ENCODE data around the gene HIVEP1. TPM values are rescaled to one million over a fixed set of nuclear protein-coding genes. Genes with fewer than 3 reads are reported as not detected.

The HIVEP1 gene
- total RNA-seq, 1 experiment from 2014 or later = 6.6 TPM

GRCh38 chr6:12118607-12119006 is 106.5 kb downstream of the HIVEP1 start:
- Histone ChIP-seq H3K79me2 (ENCODE audit: low read length) (no peaks in the 10 kb centered on the region), H3K4me1 (ENCODE audit: insufficient read depth, low read length) (peaks cover 4% of the 10 kb centered on the region), H3F3A (ENCODE audit: low read length, unreplicated experiment) (no peaks in the 10 kb centered on the region), H3K9ac (ENCODE audit: low read length) (no peak overlapping the region), H4K20me1 (ENCODE audit: low read length) (no peaks in the 10 kb centered on the region), H3K4me2 (ENCODE audit: low read length) (no peak overlapping the region), H3K4me3 (ENCODE audit: low read length) (no peak overlapping the region), H3K27me3 (ENCODE audit: low read length) (no peaks in the 10 kb centered on the region), H3K27ac (ENCODE audit: low read length) (no peak overlapping the region), H2AFZ (ENCODE audit: low read length) (no peak overlapping the region), H3K9me3 (ENCODE audit: low read length) (no peaks in the 10 kb centered on the region), H3K9me2 (replicated peaks; ENCODE audit: low read length) (no peaks in the 10 kb centered on the region), H3K36me3 (ENCODE audit: low read depth, low read length) (no peaks in the 10 kb centered on the region)
- intact Hi-C loops (cut with micrococcal nuclease) = no loop called here
- ChIA-PET CTCF (no interaction called here), POLR2A (ENCODE audit: unreplicated experiment) (no interaction called here)
- ATAC-seq (no peak), DNase-seq (no peak)
- no TSS peak for BruUV-seq (replicated peaks)
- TF ChIP-seq, protein P1, sequence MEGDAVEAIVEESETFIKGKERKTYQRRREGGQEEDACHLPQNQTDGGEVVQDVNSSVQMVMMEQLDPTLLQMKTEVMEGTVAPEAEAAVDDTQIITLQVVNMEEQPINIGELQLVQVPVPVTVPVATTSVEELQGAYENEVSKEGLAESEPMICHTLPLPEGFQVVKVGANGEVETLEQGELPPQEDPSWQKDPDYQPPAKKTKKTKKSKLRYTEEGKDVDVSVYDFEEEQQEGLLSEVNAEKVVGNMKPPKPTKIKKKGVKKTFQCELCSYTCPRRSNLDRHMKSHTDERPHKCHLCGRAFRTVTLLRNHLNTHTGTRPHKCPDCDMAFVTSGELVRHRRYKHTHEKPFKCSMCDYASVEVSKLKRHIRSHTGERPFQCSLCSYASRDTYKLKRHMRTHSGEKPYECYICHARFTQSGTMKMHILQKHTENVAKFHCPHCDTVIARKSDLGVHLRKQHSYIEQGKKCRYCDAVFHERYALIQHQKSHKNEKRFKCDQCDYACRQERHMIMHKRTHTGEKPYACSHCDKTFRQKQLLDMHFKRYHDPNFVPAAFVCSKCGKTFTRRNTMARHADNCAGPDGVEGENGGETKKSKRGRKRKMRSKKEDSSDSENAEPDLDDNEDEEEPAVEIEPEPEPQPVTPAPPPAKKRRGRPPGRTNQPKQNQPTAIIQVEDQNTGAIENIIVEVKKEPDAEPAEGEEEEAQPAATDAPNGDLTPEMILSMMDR (conservative IDR thresholded peaks at IDR 0.05; ENCODE audit: low read depth, low read length) = no peak
- no peak for TF ChIP-seq EZH2 (IDR thresholded peaks at IDR 0.05; ENCODE audit: low read length, unreplicated experiment)
- TF ChIP-seq EZH2phosphoT487 (IDR thresholded peaks at IDR 0.05; ENCODE audit: borderline replicate concordance, low read length) = no peak

GRCh38 chr6:12119085-12119588 is 107.0 kb downstream of the HIVEP1 start:
- H3K4me1 ChIP-seq (ENCODE audit: insufficient read depth, low read length) = 0 out of 2 replicates have a peak, but pooled peaks cover under 1% of the 10 kb centered on the region
- no peaks in the 10 kb centered on the region for H3K27me3 ChIP-seq (ENCODE audit: low read length)
- intact Hi-C loops (cut with micrococcal nuclease) = no loop called here
- H2AFZ ChIP-seq (ENCODE audit: low read length) = no peak overlapping the region
- H3K27ac ChIP-seq (ENCODE audit: low read length) = no peak overlapping the region
- no peaks in the 10 kb centered on the region for H4K20me1 ChIP-seq (ENCODE audit: low read length)
- H3K9ac ChIP-seq (ENCODE audit: low read length) = no peak overlapping the region
- no peaks in the 10 kb centered on the region for H3K9me2 ChIP-seq (replicated peaks; ENCODE audit: low read length)
- H3K36me3 ChIP-seq (ENCODE audit: low read depth, low read length) = no peaks in the 10 kb centered on the region
- no peaks in the 10 kb centered on the region for H3K79me2 ChIP-seq (ENCODE audit: low read length)
- CTCF ChIA-PET = no interaction called here
- no TSS peak for BruUV-seq (replicated peaks)
- ATAC-seq = no peak
- no peak for DNase-seq
- H3F3A ChIP-seq (ENCODE audit: low read length, unreplicated experiment) = no peaks in the 10 kb centered on the region
- POLR2A ChIA-PET (ENCODE audit: unreplicated experiment) = no interaction called here
- TF ChIP-seq, protein P1 (conservative IDR thresholded peaks at IDR 0.05; ENCODE audit: low read depth, low read length) = no peak
- no peak for TF ChIP-seq EZH2 (IDR thresholded peaks at IDR 0.05; ENCODE audit: low read length, unreplicated experiment)
- TF ChIP-seq EZH2phosphoT487 (IDR thresholded peaks at IDR 0.05; ENCODE audit: borderline replicate concordance, low read length) = no peak
- H3K4me2 ChIP-seq (ENCODE audit: low read length) = no peak overlapping the region
- no peak overlapping the region for H3K4me3 ChIP-seq (ENCODE audit: low read length)
- H3K9me3 ChIP-seq (ENCODE audit: low read length) = no peaks in the 10 kb centered on the region

GRCh38 chr6:12125396-12125795 is 113.3 kb downstream of the HIVEP1 start:
- no peak overlapping the region for H3K27ac ChIP-seq (ENCODE audit: low read length)
- CTCF ChIA-PET = no interaction called here
- POLR2A ChIA-PET (ENCODE audit: unreplicated experiment) = no interaction called here
- no TSS peak for BruUV-seq (replicated peaks)
- H2AFZ ChIP-seq (ENCODE audit: low read length) = no peak overlapping the region
- ATAC-seq (no peak), DNase-seq (no peak)
- H4K20me1 ChIP-seq (ENCODE audit: low read length) = no peaks in the 10 kb centered on the region
- TF ChIP-seq, protein P1 (conservative IDR thresholded peaks at IDR 0.05; ENCODE audit: low read depth, low read length) = no peak
- no peak for TF ChIP-seq EZH2phosphoT487 (IDR thresholded peaks at IDR 0.05; ENCODE audit: borderline replicate concordance, low read length)
- TF ChIP-seq EZH2 (IDR thresholded peaks at IDR 0.05; ENCODE audit: low read length, unreplicated experiment) = no peak
- no peaks in the 10 kb centered on the region for H3K4me1 ChIP-seq (ENCODE audit: insufficient read depth, low read length)
- no peaks in the 10 kb centered on the region for H3K36me3 ChIP-seq (ENCODE audit: low read depth, low read length)
- no peaks in the 10 kb centered on the region for H3K9me2 ChIP-seq (replicated peaks; ENCODE audit: low read length)
- no peaks in the 10 kb centered on the region for H3F3A ChIP-seq (ENCODE audit: low read length, unreplicated experiment)
- intact Hi-C loops (cut with micrococcal nuclease) = no loop called here
- no peaks in the 10 kb centered on the region for H3K9me3 ChIP-seq (ENCODE audit: low read length)
- H3K4me3 ChIP-seq (ENCODE audit: low read length) = no peak overlapping the region
- no peak overlapping the region for H3K4me2 ChIP-seq (ENCODE audit: low read length)
- no peaks in the 10 kb centered on the region for H3K79me2 ChIP-seq (ENCODE audit: low read length)
- no peaks in the 10 kb centered on the region for H3K27me3 ChIP-seq (ENCODE audit: low read length)
- no peak overlapping the region for H3K9ac ChIP-seq (ENCODE audit: low read length)
